PFSK-1 (cell line): ENCODE data around the gene MRPL54.

Experiments used
- FOXP2 ChIP-seq: optimal IDR thresholded peaks from 2 replicates; pipeline ENCODE3; 2011; ENCODE audit warnings: borderline replicate concordance, control low read depth, inconsistent platforms; ENCODE audit not compliant: insufficient read depth; ENCODE audit errors: extremely low read length, extremely low read depth
- REST ChIP-seq, 2 experiments: IDR thresholded peaks; 2 replicates each; pipeline versions ENCODE4 v1.6.1 to v1.8.0; 2011 to 2012; ENCODE audit warnings: low read depth in 2 of 2, low read length in 2 of 2, control low read depth in 1 of 2, inconsistent platforms in 1 of 2, mild to moderate bottlenecking in 1 of 2, moderate library complexity in 1 of 2; ENCODE audit not compliant: insufficient read depth in 1 of 2
- SIN3A ChIP-seq: IDR thresholded peaks from 2 replicates; pipeline ENCODE4 v1.6.1; 2012; ENCODE audit warnings: mild to moderate bottlenecking, low read length, moderate library complexity, borderline replicate concordance; ENCODE audit not compliant: insufficient read depth

DNA sequence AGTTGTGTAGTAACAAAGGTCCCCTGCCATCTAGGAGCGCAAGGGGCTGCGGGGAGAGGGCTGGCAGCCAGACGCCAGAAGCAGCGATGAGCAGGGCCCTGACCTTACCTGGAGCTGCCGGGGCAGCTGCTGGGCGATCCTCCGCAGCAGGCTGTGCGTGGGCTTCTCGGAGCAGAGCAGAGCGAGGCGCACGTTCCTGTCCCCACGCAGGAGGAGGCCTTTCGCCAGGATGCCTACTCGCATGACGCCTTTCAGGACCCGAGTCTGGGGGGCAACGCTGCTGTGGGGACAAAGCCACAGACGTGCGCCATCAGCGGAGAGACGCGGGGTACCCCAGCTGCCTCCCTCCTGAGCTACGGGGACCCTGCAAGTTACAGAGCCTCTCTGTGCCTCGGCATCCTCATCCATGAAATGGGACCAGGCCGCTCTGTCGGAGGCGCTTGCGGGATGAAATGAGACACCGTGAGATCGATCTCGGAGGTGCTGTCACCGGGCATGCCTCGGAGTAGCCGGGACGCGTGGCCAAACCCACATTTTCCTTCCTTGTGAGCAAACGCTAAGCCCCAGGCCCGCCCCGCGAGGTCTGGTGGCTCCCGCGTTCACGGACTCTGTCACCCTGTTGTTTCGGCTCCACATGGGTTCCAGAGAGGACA lies 54.2 kb downstream of the MRPL54 start:
- TF ChIP-seq SIN3A, result no peak
- no peak for TF ChIP-seq REST (IDR thresholded peaks at IDR 0.05; ENCODE audit: insufficient read depth in 1 of 2, low read depth in 2 of 2, low read length in 2 of 2)
- TF ChIP-seq FOXP2, result no peak
